ENCODE measurements around the gene FZR1.
"Not testable (repeated sequence)": the region's sequence is repeated elsewhere in the genome, so short reads cannot be mapped to it uniquely, and the experiment has no call there.

Gene FZR1

GRCh38 chr19:3496392-3497273 is 9.5 kb upstream of the FZR1 start:
- DNase-seq, result no peak

GRCh38 chr19:3497757-3498520 is 8.2 kb upstream of the FZR1 start:
- no peak for DNase-seq

DNA sequence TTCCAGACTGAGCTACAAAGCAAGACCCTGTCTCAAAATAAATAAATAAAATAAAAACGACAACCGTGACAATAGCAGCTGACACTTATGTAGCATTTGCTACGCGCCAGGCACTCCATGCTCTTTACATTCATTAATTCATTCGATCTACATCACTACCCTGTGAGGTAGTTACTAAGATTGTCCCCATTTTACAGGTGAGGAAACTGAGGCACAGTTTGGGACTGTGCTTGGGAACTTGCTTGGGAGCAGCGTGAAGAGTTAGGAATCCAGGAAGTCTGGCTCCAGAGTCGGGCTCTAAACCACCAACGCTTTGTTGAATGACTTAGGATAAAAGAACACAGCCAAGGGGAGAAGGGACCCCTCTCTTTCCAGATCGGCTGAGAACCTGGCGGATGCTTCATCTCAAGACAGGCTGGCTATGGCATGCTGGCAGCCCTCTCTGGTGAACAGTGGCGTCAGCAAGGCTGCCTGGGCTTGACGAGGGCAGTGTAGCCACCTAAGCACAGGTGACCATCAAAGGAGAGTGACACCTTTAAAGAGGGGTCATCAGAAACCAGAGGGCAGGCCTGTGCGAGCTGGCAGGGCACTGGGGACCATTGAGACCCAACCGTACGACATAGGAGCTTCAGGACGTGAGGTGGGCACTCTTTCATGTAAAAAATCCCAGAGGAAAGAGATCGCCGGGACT is 6.2 kb upstream of the FZR1 start:
- no peak for DNase-seq

DNA sequence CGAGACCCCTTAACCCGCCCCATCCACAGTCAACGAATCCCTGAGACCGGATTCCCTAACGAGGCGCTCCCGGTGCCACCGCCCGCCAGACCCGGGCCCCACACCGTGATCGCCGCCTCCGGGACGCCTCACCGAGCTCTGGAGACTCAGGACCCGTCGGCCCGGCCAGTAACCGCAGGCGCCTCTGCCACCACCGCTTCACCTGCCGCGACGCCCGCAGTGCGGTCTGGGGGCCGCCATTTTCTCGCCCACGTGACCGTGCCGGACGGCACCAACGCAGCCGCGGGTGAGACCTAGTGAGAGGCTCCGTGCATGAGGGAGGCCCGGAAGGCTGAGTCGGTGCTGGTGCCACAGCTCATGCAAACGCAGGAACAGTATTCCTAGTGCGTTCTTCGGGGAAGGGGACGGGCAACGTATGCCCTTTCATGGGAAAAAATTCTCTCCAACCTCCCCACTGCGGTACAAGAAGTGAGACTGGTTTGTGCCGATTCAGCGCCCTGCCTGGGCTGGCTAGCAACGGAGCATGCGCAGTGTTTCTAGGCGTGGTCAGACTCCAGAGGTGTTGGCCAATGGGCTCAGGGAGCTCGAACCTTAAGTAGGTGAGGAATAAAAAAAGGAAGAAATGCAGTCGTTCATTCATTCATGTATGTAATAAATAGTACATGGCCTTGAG is 5.5 kb upstream of the FZR1 start, which contains the start of gene DOHH:
DOHH (minus strand) TSS at position 246 of the 673 bp plus-strand sequence. CDS start 3,860 bp downstream, outside the sequence.
- peak; percentile 89 to 99 (median 91) for DNase-seq

- DNase-seq, result no peak
Measured at GRCh38 chr19:3501780-3502179, 4.3 kb upstream of the FZR1 start.

- no peak for DNase-seq
Measured at GRCh38 chr19:3503036-3503572, 3.0 kb upstream of the FZR1 start.

GRCh38 chr19:3504735-3505134 is 1.4 kb upstream of the FZR1 start:
- DNase-seq, result no peak

- DNase-seq, result peak in 4 of 6 experiments; percentile 31 to 52 (median 44)
Measured at GRCh38 chr19:3506384-3507340, 551 bp downstream of the FZR1 start.

DNA sequence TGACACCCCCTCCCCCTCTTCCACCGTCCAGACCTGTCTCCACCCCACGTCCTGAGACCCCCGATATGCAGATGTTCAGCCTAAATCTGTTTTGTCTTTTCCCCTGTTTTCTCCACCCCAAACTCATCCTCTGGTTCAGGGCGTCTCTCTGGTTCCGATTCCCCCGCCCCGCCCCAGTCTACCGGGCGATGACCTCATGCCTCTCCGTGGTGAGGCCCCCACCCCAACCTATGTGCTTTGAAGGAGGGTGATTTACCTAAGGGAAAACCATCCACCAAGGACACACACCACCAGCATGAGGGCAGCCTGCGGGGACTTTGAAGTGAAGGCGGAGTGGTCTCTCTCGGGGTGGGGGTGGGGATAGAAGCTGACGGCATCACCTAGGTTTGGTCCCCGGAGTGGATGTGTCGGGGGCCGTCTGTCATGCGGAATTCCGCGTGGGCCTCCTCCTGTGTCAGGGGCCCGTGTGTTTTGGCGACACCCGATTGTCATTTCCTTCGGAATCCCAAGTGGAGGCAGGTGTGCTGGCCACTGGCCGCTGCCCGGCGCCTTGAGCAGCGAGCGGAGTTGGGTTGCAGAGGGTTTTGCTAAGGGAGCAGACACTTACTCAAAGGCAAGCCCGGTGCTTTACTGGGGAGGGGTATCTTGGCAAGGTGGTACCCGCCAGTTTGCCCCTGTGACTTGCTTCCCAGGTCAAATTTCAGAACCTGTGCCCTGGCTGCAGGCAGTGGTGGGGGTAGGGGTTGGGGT is 1.4 kb downstream of the FZR1 start:
- peak in 4 of 6 experiments; percentile 13 to 23 (median 18) for DNase-seq

GRCh38 chr19:3508121-3508661 is 2.1 kb downstream of the FZR1 start:
- DNase-seq, result not testable (repeated sequence)

DNA sequence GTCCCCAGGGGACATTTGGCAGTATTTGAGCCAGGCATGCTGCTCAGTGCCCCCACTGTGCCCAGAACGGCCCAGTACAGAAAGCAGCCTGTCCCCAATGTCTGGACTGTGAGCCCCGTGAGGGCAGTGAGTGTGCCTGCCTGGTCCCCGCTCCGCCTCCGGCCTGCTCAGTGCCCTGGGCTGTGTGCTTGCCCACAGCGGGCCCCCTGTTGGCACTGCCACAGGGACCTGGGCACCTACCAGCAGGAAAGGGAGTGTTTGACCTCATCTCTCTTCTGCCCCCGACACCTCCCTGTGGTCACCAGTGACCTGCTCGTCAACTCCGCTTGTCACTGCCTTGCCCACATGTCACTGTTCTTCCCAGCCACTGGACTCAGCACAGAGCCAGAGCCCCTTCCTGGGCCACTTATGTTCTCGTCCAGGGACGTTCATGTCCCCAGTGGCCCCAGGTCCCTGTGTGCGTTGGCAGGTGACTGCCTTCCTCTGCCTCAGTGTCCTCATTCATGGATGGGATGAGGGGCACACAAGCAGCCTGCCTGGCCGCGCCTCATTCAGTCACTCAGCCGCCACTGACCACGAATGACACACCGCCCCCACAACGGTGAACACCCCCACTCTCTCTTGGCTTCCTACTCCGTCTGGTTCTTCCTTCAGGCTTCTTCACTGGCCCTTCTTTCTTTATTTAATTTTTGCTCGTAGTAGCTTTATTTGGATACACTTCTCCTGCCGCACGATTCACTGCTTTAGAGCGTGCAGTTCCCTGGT is 2.8 kb downstream of the FZR1 start:
- DNase-seq, result no peak

DNA sequence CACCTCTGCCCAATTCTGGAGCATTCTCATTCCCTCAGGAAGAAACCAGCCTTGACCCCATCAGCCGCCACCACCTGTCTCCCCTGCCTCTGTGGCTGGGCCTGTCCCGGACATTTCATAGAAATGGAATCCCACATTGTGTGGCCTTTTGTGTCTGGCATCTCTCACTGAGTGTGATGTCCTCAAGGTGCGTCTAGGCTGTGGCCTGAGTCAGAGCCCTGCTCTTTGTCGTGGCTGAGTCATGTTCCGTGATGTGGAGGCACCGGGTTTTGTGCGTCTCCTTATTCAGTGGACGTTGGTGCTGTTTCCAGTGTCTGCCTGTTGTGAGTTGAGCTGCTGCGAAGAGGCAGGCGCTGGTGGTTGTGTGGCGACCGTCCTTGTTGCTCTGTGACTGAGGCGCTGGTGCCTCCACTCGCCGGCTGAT is 3.5 kb downstream of the FZR1 start:
- DNase-seq, result no peak

- no peak for DNase-seq
Measured at GRCh38 chr19:3510727-3511126, 4.6 kb downstream of the FZR1 start.

GRCh38 chr19:3511506-3512251 is 5.6 kb downstream of the FZR1 start:
- DNase-seq, result no peak

DNA sequence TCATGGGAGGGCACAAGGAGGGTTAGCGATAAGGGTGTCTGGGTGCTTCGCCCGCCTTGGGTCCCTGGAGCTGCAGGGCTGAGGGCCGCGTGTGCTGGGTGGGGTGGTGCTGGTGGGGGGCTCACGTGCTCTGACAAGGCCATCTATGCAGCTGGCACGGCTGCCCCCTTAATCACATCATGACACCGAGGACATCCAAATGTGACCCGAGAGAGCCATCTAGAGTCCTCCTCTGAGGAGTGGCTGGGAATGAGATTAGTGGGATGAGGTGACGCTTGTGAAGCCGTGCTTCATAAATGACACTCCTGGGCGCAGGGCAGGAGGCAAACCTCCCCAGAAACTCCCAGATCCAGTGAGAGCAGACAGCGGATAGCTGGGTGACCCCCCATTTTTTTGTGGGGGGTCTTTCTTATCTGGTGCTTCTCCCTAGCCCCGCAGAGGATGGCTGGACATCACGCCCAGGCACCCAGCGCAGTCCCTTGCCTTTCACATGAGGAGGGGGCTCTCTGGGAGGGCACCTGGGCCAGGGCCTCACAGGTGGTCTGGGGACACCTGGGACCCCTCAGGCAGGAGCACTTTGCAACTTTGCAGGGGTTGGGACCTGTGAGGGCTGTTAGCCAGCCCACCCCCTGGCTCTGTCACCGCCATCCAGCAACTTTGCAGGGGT is 6.6 kb downstream of the FZR1 start:
- DNase-seq, result no peak

DNA sequence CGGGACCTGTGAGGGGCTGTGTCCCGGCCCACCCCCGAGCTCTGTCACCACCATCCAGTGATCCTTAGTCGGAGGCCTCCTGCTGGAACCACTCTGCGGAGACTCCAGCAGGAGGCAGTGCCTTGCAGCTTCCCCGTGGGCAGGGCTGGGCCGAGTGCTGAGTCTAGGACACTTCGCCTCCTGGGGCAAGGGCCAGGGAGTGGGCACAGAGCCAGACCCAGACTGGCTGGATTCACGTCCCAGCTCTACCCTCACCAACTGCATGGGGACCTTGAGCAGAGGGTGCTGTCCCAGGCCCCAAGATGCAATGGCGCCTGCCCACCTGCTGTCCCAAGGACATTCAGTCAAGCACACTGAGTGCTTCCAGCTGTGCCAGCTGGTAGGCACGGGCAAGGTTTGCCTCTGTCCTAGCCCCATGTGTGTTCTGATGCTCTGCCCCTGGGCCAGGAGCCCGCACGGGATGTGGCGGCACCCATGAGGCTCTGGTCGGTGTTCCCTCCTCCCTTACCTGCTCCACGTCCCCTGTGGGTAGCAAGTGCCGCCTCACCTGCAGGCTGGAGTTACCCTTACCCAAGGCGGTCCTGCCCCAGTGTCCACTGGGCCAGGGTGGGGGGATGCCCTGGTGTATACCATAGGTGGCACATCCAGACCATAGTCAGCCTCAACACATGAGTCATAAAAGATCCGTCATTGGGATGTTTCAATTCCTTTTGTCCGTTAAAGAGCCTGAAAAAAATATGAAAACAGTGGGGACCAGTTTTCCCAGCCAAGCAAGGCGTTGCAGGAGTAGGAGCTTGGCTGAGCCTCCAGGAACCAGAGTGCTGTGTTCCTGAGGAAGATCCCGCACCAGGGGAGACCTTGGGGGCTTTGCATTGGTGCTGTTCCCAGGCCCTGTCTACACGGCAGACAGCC is 7.4 kb downstream of the FZR1 start:
- no peak for DNase-seq

DNA sequence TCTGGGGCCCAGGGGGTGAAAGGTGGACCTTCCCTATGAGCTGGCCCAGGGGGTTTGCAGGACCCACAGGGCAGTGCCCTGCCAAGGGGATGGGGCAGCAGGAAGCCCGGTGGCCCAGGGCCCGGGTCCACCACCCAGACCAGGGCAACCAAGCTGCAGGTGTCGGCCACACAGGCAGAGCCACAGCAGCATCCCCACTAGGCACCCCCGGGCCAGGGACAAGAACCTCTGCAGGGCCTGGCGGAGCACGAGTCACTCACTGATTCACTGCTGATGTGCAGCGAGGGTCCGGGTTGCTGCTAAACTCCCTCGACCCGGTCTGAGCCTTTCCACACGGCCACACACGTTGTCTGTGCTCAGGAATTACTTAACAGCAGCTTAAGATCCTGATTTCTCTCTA is 8.8 kb downstream of the FZR1 start:
- DNase-seq, result no peak
